ENCODE results near the gene BRD2. TPM values are rescaled to one million over a fixed set of nuclear protein-coding genes. Genes with fewer than 3 reads are reported as not detected.

BRD2 gene
- total RNA-seq: 166 and 168 TPM in 2 replicates
- long read RNA-seq, transcript BRD2-219 (9 exons, 2,338 nt): major isoform, 30 of 70 reads
- long read RNA-seq, partial matches to known transcripts: 33 of 70 reads
- long read RNA-seq, other reads (novel, unspliced or antisense): 7 of 70 reads

DNA sequence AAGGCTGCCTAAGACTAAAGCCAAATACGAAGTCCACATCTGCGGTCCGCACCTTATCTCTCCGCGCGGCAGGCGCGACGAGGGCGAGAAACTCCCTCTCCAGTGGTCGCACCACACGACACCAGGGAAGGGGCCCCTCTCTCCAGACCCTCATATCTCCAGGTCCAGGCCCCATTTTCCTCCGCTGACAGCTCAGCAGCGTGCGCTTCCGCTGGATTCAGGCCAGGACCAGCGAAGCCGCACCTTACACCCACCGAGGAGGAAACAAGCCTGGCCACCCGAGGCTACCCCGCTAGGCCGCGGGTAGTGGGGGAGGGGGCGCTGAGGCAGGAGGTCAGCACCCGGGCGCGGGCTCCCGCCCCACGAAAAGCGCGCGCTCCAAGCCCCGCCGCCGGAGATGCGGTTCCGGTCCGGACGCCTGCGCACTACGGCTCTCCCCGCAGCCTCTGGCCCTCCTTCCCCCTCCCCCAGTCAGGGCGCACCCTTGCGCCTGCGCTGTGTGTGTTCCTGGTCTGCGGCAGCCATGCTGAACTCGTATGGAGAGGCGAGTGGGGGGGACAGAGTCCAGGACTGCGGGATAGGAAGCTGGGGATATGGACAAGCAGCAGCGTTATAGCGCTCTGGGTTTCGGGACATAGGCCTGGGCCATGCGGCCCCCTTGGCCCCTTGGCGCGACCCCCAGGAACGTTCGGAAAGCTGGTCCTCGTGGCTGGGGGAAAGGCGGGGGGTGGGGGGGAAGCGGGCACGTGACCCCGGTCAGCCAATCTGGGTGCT lies at the start of gene BRD2:
Gene BRD2 (plus strand): TSS at position 502 of the 774 bp plus-strand sequence. CDS start 4,305 bp downstream, outside the sequence.
- peak; percentile 98 for DNase-seq (ENCODE audit: extremely low spot score, unreplicated experiment)
- TF ChIP-seq, protein P1, sequence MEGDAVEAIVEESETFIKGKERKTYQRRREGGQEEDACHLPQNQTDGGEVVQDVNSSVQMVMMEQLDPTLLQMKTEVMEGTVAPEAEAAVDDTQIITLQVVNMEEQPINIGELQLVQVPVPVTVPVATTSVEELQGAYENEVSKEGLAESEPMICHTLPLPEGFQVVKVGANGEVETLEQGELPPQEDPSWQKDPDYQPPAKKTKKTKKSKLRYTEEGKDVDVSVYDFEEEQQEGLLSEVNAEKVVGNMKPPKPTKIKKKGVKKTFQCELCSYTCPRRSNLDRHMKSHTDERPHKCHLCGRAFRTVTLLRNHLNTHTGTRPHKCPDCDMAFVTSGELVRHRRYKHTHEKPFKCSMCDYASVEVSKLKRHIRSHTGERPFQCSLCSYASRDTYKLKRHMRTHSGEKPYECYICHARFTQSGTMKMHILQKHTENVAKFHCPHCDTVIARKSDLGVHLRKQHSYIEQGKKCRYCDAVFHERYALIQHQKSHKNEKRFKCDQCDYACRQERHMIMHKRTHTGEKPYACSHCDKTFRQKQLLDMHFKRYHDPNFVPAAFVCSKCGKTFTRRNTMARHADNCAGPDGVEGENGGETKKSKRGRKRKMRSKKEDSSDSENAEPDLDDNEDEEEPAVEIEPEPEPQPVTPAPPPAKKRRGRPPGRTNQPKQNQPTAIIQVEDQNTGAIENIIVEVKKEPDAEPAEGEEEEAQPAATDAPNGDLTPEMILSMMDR (IDR thresholded peaks at IDR 0.05): no peak
- H3K4me3 Mint-ChIP-seq (ENCODE audit: unreplicated experiment): peak within 1 kb of the TSS; percentile 91
- H3K27me3 Mint-ChIP-seq (ENCODE audit: unreplicated experiment): no peaks in the 10 kb centered on the region
- no peaks in the 10 kb centered on the region for H3K9me3 Mint-ChIP-seq (ENCODE audit: unreplicated experiment)
- peak within 1 kb of the TSS; percentile 100 for H3K27ac Mint-ChIP-seq (ENCODE audit: unreplicated experiment)
- peaks cover 22% of the 10 kb centered on the region for H3K4me1 Mint-ChIP-seq (ENCODE audit: unreplicated experiment)
- H3K36me3 Mint-ChIP-seq (ENCODE audit: unreplicated experiment): peaks cover 15% of the 10 kb centered on the region

DNA sequence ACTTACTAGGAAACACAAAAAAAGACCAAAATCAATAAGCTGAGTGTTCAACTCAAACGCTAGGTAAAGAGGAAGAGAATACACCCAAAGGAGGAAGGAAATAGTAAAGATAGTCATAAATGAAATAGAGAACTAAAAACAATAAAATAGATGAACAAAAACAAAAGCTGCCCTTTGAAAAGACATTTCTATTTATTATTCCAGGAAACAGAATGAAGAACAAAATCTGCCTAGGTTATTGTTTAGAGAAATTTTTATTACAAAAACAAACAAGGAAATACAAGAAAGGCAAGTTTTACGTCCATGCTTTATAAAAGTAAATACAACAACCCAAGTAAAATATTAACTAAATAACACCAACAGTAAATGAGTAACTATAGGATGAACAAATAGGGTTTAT lies 47.7 kb upstream of the BRD2 start:
- H3K27me3 Mint-ChIP-seq (ENCODE audit: unreplicated experiment): peaks cover 68% of the 10 kb centered on the region

DNA sequence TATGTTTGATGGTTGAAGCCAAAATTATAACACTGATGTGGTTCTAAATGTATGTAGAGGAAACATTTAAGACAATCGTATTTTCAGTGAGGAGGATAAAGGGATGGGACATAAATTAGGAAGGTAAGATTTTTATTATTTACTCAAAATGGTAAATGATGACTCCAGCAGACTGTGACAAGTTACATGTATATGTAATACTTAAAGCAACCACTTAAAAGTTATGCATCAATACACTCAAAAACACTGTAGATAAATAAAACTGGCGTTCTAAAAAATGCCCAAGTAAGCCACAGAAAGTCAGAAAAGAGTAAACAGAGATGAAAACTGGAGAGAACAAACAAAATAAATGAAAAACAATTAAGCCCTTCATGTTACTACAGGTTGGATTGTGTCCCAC lies 46.3 kb upstream of the BRD2 start:
- no peaks in the 10 kb centered on the region for H3K36me3 Mint-ChIP-seq (ENCODE audit: unreplicated experiment)
- no peak for DNase-seq (ENCODE audit: extremely low spot score, unreplicated experiment)
- H3K4me1 Mint-ChIP-seq (ENCODE audit: unreplicated experiment): no peaks in the 10 kb centered on the region
- H3K27me3 Mint-ChIP-seq (ENCODE audit: unreplicated experiment): peaks cover 65% of the 10 kb centered on the region
- H3K27ac Mint-ChIP-seq (ENCODE audit: unreplicated experiment): no peak overlapping the region
- H3K4me3 Mint-ChIP-seq (ENCODE audit: unreplicated experiment): no peak overlapping the region
- H3K9me3 Mint-ChIP-seq (ENCODE audit: unreplicated experiment): no peaks in the 10 kb centered on the region
- TF ChIP-seq, protein P1 (IDR thresholded peaks at IDR 0.05): no peak

More for the DNA sequence above, 47.7 kb upstream of the BRD2 start:
- Mint-ChIP-seq H3K36me3 (ENCODE audit: unreplicated experiment) (no peaks in the 10 kb centered on the region), H3K4me3 (ENCODE audit: unreplicated experiment) (no peak overlapping the region), H3K27ac (ENCODE audit: unreplicated experiment) (no peak overlapping the region), H3K9me3 (ENCODE audit: unreplicated experiment) (no peaks in the 10 kb centered on the region), H3K4me1 (ENCODE audit: unreplicated experiment) (no peaks in the 10 kb centered on the region)
- DNase-seq (ENCODE audit: extremely low spot score, unreplicated experiment): no peak
- TF ChIP-seq, protein P1 (IDR thresholded peaks at IDR 0.05): no peak

DNA sequence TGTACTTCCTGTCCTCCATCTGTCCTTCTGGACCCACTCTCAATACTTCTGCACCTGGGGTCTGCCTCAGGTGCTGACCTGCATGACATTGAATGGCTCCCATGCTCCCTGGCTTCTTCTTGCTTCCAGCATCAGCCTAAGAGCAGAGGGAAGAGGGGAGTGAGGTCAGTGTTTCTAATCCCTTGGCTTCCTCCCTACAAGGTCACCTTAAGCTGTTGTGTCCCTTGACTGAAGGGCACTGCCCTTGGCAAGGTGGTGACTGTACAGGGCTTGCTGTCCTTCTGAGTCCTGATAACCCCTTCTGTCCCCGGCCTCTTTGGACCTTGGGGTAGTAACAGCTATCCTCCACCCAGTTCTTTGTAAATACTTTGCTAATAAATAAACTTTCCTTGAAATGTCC lies 37.2 kb upstream of the BRD2 start:
- TF ChIP-seq, protein P1 (IDR thresholded peaks at IDR 0.05): no peak
- no peak overlapping the region for H3K27ac Mint-ChIP-seq (ENCODE audit: unreplicated experiment)
- H3K4me1 Mint-ChIP-seq (ENCODE audit: unreplicated experiment): no peaks in the 10 kb centered on the region
- H3K9me3 Mint-ChIP-seq (ENCODE audit: unreplicated experiment): no peaks in the 10 kb centered on the region
- DNase-seq (ENCODE audit: extremely low spot score, unreplicated experiment): no peak
- no peak overlapping the region for H3K4me3 Mint-ChIP-seq (ENCODE audit: unreplicated experiment)
- H3K27me3 Mint-ChIP-seq (ENCODE audit: unreplicated experiment): peaks cover 73% of the 10 kb centered on the region
- no peaks in the 10 kb centered on the region for H3K36me3 Mint-ChIP-seq (ENCODE audit: unreplicated experiment)

DNA sequence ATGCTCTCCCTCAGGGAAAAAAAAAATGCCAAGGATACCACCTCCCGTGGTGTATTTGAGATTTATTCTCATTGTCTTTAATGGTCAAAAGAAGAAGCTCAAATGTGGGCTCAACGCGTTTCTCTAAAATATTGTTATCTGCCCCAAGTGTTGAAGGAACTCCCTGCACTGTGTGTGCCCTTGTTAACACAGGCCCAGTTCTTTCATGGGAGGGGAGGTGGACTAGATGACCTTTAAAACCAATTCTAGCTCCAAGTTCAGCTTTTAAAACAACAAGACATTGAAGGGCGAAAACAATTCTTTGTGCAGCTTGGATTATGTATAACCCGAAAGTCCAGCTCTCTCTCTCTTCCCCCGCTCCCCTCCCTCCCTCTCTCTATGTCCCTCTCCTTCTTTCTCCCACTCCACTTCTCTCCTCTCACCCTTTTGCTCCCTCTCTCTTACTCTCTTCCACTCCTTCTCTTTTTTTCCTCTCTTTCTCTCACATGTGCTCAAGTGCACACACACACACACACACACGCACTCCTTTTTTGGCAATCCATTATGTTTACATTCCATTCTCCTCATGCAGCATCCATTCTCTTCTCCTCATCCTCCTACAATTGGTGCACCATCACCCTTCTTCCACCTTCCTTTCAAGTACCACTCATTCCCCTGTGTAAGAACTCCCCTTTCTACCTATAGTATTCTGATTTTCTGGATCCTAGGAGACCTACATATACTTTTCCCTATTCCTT lies 36.1 kb upstream of the BRD2 start:
- no peaks in the 10 kb centered on the region for H3K36me3 Mint-ChIP-seq (ENCODE audit: unreplicated experiment)
- H3K27me3 Mint-ChIP-seq (ENCODE audit: unreplicated experiment): peaks cover 76% of the 10 kb centered on the region
- no peak for DNase-seq (ENCODE audit: extremely low spot score, unreplicated experiment)
- H3K9me3 Mint-ChIP-seq (ENCODE audit: unreplicated experiment): no peaks in the 10 kb centered on the region
- H3K4me3 Mint-ChIP-seq (ENCODE audit: unreplicated experiment): no peak overlapping the region
- TF ChIP-seq, protein P1 (IDR thresholded peaks at IDR 0.05): no peak
- H3K27ac Mint-ChIP-seq (ENCODE audit: unreplicated experiment): no peak overlapping the region
- no peaks in the 10 kb centered on the region for H3K4me1 Mint-ChIP-seq (ENCODE audit: unreplicated experiment)
